HL-60 (cell line): ENCODE data around the gene ANKS1B.

ENCODE experiments used
- CTCF ChIP-seq: IDR thresholded peaks from one replicate; pipeline ENCODE4 v1.5.1; 2011; ENCODE audit warnings: low read length, control low read depth, inconsistent platforms; ENCODE audit not compliant: insufficient read depth
- REST ChIP-seq: IDR thresholded peaks from 2 replicates; pipeline ENCODE4 v1.6.1; 2012; ENCODE audit warnings: low read depth; ENCODE audit not compliant: insufficient replicate concordance

GRCh38 chr12:100020370-100020769, 35.6 kb upstream of the ANKS1B start:
- TF ChIP-seq CTCF (no peak), REST (no peak)
